Measurements from ENCODE around the gene SMAGP. TPM values are rescaled to one million over a fixed set of nuclear protein-coding genes. Genes with fewer than 3 reads are reported as not detected.

The SMAGP gene
- total and polyA plus RNA-seq, 2 of the 4 experiments (the other 2 are of a cell fraction), result 12.2 to 42.7 TPM

- no TSS peak for BruUV-seq (replicated peaks)
- Histone ChIP-seq H2BK5ac (ENCODE audit: low read depth, low read length, poor library complexity, severe bottlenecking) (no peak overlapping the region), H3K9me1 (ENCODE audit: insufficient read depth, low read length) (0 out of 2 replicates have a peak, but pooled peaks cover 4% of the 10 kb centered on the region), H3K4me2 (ENCODE audit: low read depth, low read length) (no peak overlapping the region; the same call in 1 of the 2 replicates), H2AK5ac (ENCODE audit: low read depth, low read length) (no peak overlapping the region), H3K9ac (ENCODE audit: low read depth, low read length) (no peak overlapping the region), H4K8ac (ENCODE audit: low read depth in 2 of 2, low read length in 2 of 2) (no peak overlapping the region), H3K4ac (ENCODE audit: low read depth, low read length) (no peak overlapping the region), H4K5ac (ENCODE audit: low read depth, low read length) (no peak overlapping the region), H3K27ac (ENCODE audit: insufficient read depth, low read length) (no peak overlapping the region), H3K9me3 (ENCODE audit: control insufficient read depth, insufficient read depth, low read length) (no peaks in the 10 kb centered on the region), H3K4me3 (ENCODE audit: insufficient read depth, low read depth, low read length) (no peak overlapping the region), H3K23ac (ENCODE audit: low read depth, low read length) (0 out of 2 replicates have a peak overlapping the region, but pooled peaks have one; percentile 7), H2BK20ac (ENCODE audit: low read depth, low read length) (no peak overlapping the region), H4K91ac (ENCODE audit: insufficient read depth, low read depth, low read length) (no peak overlapping the region), H2BK15ac (ENCODE audit: low read depth, low read length) (no peak overlapping the region), H3K4me1 (ENCODE audit: control insufficient read depth, insufficient read depth, low read length) (peaks cover 2% of the 10 kb centered on the region; the same call in 1 of the 2 replicates), H2AFZ (replicated peaks; ENCODE audit: low read length, poor library complexity) (no peak overlapping the region), H3K79me1 (ENCODE audit: low read depth in 1 of 2, low read length in 2 of 2) (no peaks in the 10 kb centered on the region), H3K27me3 (ENCODE audit: control insufficient read depth, insufficient read depth, low read length) (no peaks in the 10 kb centered on the region; the same call in 1 of the 2 replicates), H3K36me3 (ENCODE audit: control insufficient read depth, insufficient read depth, low read length) (no peaks in the 10 kb centered on the region), H3K14ac (replicated peaks; ENCODE audit: low read depth, low read length) (no peak overlapping the region), H3K18ac (ENCODE audit: low read depth, low read length) (no peak overlapping the region), H4K20me1 (ENCODE audit: insufficient read depth, low read length) (no peaks in the 10 kb centered on the region), H2AK9ac (replicated peaks; ENCODE audit: low read depth, low read length, poor library complexity) (peak overlapping the region; percentile 60), H2BK120ac (ENCODE audit: low read depth, low read length) (no peak overlapping the region), H3K56ac (ENCODE audit: extremely low read depth, insufficient read depth, low read length) (no peak overlapping the region)
- POLR2A ChIA-PET (ENCODE audit: unreplicated experiment), result no interaction called here
- peak; percentile 87 for DNase-seq
- ATAC-seq (ENCODE audit: low read depth), result peak; percentile 99
- intact Hi-C loops (cut with micrococcal nuclease), result no loop called here
- 40% methylated on average over 1 of the region's 6 CpGs; no CpG with 5 or more reads in 1 of the 2 experiments for WGBS, 2 experiments (ENCODE audit: extremely low coverage in 2 of 2, insufficient read length in 1 of 2)
- in situ Hi-C loops (cut with MboI; ENCODE audit: low sequenced_read_pairs), result no loop called here
- TF ChIP-seq POLR2A (IDR thresholded peaks at IDR 0.05; ENCODE audit: low read depth, low read length) (no peak), MAFK (IDR thresholded peaks at IDR 0.05; ENCODE audit: low read depth, low read length) (no peak), SMC3 (IDR thresholded peaks at IDR 0.05; ENCODE audit: low read depth, low read length) (no peak), FOS (IDR thresholded peaks at IDR 0.05; ENCODE audit: low read depth, low read length) (peak; percentile 30; the same call in 1 of the 2 replicates)
- dilution Hi-C loops (cut with HindIII; ENCODE audit: low sequenced_read_pairs, unreplicated experiment), result no loop called here
- CTCF ChIA-PET, result no interaction called here
These were observed 37.7 kb upstream of the SMAGP start for GRCh38 chr12:51307655-51308593.

Data from IMR-90 (cell line).